Stimulated activated memory B cell treated with anti-CD40 and anti-IgM and Interleukin-4, amounts not matched to agents 10 μg/mL and 1 μg/mL and 100 μg/mL, for 72 hours (primary cell): ENCODE results near the gene DUSP8.

Experiments used
- ATAC-seq: fragments of 150-1000 bp; cut with Tn5 transposase; 2 replicates; pipeline ENCODE4 v1.10.0; 2021
- H3K27ac Mint-ChIP-seq: one replicate; pipeline ENCODE4 v1.8.0; 2022; ENCODE audit warnings: mild to moderate bottlenecking, mixed read lengths
- H3K27me3 Mint-ChIP-seq: one replicate; pipeline ENCODE4 v1.8.0; 2022; ENCODE audit warnings: mixed read lengths
- H3K36me3 Mint-ChIP-seq: one replicate; pipeline ENCODE4 v1.8.0; 2022; ENCODE audit warnings: mixed read lengths
- H3K4me1 Mint-ChIP-seq: one replicate; pipeline ENCODE4 v1.8.0; 2022; ENCODE audit warnings: mixed read lengths
- H3K4me3 Mint-ChIP-seq: one replicate; pipeline ENCODE4 v1.8.0; 2022; ENCODE audit warnings: mild to moderate bottlenecking, moderate library complexity, mixed read lengths
- H3K9me3 Mint-ChIP-seq: one replicate; pipeline ENCODE4 v1.8.0; 2022; ENCODE audit warnings: mixed read lengths

DUSP8 gene

DNA sequence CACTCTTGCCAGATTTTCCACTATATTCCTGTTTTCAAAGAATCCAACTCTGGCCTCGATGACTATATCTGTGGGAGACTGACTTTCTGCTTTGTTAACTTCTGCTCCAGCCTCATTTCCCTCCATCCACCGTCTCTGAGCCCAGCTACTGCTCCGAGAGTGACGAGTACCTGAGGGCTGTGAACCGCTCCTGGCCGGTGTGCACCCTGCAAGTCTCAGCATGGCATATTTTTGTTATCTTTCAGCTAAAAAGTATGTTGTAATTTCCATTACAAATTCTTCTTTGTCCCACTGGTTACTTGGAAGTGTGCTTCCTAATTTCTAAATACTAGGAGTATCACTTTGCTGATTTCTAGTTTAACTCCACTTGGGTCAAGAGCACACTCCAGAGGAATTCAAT, 49.0 kb downstream of the DUSP8 start:
- Mint-ChIP-seq H3K9me3 (no peaks in the 10 kb centered on the region), H3K36me3 (no peaks in the 10 kb centered on the region), H3K27me3 (no peaks in the 10 kb centered on the region), H3K4me1 (peaks cover 47% of the 10 kb centered on the region), H3K27ac (no peak overlapping the region), H3K4me3 (no peak overlapping the region)
- no peak for ATAC-seq

DNA sequence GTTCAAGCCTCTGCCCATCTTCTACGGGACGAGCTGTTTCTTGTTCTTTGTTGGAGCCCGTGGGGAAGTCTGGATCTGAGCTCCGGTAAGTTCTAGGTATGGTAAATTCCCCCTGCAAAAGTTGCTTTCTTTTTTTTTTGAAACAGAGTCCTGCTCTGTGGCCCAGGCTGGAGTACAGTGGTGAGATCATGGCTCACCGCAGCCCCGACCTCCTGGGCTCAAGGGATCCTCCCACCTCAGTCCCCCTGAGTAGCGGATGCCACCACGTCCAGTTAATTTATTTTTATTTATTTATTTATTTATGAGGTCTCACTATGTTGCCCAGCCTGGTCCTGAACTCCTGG, 50.0 kb downstream of the DUSP8 start:
- peaks cover 57% of the 10 kb centered on the region for H3K4me1 Mint-ChIP-seq
- no peak for ATAC-seq

DNA sequence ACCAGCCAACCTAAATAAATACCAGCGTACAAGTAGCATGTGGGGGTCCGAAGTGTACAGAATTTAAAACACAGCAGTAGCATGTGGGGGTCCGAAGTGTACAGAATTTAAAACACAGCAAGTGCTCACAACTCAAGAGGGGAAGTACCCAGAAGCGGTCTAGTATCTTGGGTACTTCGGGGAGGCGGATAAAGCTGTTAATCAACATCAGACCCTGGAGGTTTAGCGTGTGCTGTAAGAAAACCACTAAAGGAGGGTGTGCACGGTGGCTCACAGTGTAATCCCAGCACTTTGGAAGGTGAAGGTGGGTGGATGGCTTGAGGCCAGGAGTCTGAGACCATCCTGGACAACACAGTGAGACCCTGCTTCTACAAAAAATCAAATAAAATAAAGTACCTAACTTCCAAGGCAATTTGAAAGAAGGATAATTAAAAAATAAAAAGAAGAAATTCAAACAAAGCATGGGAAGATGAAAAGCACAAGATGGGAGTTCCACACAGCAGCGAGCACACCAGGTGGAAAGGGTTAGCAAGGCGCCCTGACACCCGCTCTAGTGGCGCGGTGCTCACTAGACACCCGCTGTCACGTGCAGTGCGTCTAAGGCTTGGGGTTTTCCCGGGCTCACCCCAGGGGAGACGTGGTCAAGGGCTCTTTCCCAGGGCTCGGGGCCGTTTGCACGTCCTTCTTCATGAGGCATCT, 50.5 kb downstream of the DUSP8 start:
- peak overlapping the region; percentile 70 for H3K27ac Mint-ChIP-seq

More for the DNA sequence above, 50.0 kb downstream of the DUSP8 start:
- Mint-ChIP-seq H3K36me3 (no peaks in the 10 kb centered on the region), H3K9me3 (no peaks in the 10 kb centered on the region), H3K4me3 (peak overlapping the region; percentile 71), H3K27me3 (no peaks in the 10 kb centered on the region), H3K27ac (peak overlapping the region; percentile 70)

DNA sequence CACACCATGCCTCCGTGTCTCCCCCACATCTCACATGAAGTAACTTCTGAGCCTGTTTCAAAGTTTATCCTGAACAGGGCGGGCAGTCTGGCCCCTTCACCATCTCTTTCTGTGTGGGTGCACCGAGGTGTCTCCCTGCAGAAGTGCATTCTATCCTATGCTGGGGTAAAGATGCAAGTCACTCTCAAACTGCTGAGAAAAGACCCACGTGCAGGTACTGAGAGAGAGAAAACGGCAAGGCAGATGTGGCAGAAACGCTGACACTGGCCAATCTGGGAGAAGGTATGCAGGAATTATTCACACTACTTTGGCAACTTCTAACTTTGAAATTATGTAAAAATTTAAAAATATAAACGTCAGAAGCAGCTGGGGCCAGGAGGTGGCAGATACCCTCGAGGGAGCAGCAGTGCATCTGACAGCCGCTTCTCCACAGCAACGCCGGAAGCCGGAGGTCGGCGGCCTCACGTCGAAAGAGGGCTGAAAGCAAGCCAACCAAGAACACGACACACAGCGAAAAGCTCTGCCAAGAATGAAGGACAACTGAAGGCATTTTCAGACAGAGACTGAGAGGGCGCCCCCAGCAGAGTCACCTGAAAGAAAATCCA, 51.3 kb downstream of the DUSP8 start:
- peak overlapping the region; percentile 70 for H3K27ac Mint-ChIP-seq
- peaks cover 70% of the 10 kb centered on the region for H3K4me1 Mint-ChIP-seq
- no peaks in the 10 kb centered on the region for H3K27me3 Mint-ChIP-seq
- no peaks in the 10 kb centered on the region for H3K9me3 Mint-ChIP-seq
- H3K36me3 Mint-ChIP-seq = no peaks in the 10 kb centered on the region
- ATAC-seq = no peak
- H3K4me3 Mint-ChIP-seq = peak overlapping the region; percentile 71

More for the DNA sequence above, 50.5 kb downstream of the DUSP8 start:
- no peaks in the 10 kb centered on the region for H3K27me3 Mint-ChIP-seq
- H3K36me3 Mint-ChIP-seq = no peaks in the 10 kb centered on the region
- peak overlapping the region; percentile 71 for H3K4me3 Mint-ChIP-seq
- peak; percentile 97 for ATAC-seq
- no peaks in the 10 kb centered on the region for H3K9me3 Mint-ChIP-seq
- peaks cover 62% of the 10 kb centered on the region for H3K4me1 Mint-ChIP-seq

DNA sequence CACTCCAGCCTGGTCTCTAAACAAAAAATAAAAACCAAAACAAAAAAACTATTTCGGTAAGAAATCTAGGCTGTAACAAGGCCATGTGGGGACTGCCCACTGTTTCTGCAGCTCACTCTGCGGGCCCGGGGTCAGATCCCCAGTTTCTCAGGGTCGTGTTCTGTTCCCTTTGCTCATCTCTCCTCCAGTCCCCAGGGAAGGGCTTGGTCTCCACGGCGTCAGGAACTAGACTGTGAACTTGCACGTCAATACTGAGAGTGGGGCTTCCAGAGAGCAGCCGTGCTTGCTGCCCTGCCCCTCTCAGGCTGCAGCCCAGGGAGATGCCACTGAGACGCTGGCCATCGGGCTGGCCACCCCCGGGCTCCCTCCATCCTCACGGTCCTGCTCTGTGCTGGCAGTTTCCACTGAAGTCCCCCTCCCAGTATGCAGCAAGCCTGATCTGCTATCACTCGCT, 51.8 kb downstream of the DUSP8 start:
- H3K27ac Mint-ChIP-seq = peak overlapping the region; percentile 70
- peaks cover 75% of the 10 kb centered on the region for H3K4me1 Mint-ChIP-seq

DNA sequence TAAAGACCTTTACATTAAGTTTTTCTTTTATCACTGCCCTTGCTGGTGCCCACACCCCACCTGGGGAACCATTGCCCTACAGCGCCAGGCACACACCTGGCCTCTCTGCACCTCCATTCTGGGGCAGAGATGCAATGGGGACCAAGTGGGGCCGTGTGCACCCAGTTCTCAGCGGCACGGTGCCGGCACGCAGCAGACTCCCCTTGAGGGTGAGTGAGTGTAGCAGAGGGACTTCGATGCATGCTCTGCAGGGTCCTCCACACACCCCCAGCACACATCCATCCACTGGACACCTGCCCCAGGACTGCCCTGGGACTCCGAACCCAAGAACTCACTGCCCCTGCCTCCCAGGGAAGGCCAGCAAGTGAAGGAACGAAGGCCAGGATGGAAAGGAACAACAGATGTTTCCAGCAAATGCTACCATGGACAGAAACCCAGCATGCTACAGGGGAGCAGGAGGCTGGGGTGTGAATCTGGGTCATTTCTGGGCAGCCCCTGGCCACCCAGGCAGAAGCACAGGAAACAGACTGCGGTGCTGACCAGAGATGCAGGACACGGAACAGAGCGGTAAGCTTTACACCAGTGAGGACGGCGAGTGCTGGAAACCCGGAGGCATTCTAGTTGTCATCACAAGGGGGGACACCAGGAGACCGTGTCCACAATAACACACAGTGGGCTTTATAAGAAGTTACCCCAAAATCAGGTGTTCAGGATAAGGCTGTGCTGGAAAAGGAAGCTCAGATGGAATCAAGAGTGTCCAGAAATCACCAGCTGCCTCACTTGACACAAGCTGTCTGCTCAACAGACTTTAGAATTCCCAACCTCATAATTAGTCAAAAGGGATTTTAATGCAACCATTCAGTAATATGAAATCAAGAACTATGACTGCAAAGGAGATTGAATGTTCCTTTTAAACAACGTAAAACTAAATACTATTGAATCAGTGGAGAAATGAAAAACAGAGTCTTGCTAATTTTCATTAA, 52.8 kb downstream of the DUSP8 start:
- Mint-ChIP-seq H3K36me3 (no peaks in the 10 kb centered on the region), H3K9me3 (no peaks in the 10 kb centered on the region), H3K4me3 (no peak overlapping the region), H3K27me3 (no peaks in the 10 kb centered on the region), H3K4me1 (peaks cover 84% of the 10 kb centered on the region), H3K27ac (no peak overlapping the region)
- ATAC-seq = no peak

More for the DNA sequence above, 51.8 kb downstream of the DUSP8 start:
- Mint-ChIP-seq H3K4me3 (no peak overlapping the region), H3K9me3 (no peaks in the 10 kb centered on the region), H3K27me3 (no peaks in the 10 kb centered on the region), H3K36me3 (no peaks in the 10 kb centered on the region)
- ATAC-seq = no peak

DNA sequence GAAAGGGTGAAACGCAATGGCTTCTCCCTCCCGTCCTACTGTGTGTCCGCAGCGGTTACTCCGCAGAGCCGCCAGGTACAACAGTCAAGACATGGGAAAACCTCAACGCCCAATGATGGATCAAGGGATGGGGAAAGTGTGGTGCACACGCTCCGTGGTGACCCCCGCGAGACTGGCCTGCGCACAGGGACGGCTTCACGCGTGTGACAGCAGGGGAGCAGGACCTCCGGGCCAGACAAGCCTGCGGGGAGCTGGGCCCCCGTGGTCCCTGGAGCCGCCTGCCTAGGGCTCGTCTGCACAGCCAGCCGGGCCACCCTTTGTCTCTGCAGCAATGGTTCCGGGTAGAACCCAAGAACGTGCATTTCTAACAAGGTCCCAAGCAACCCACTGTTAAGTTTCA, 53.8 kb downstream of the DUSP8 start:
- no peaks in the 10 kb centered on the region for H3K27me3 Mint-ChIP-seq
- no peaks in the 10 kb centered on the region for H3K9me3 Mint-ChIP-seq
- no peak overlapping the region for H3K27ac Mint-ChIP-seq
- H3K4me1 Mint-ChIP-seq = peaks cover 84% of the 10 kb centered on the region
- no peak overlapping the region for H3K4me3 Mint-ChIP-seq
- peaks cover 5% of the 10 kb centered on the region for H3K36me3 Mint-ChIP-seq
- no peak for ATAC-seq

DNA sequence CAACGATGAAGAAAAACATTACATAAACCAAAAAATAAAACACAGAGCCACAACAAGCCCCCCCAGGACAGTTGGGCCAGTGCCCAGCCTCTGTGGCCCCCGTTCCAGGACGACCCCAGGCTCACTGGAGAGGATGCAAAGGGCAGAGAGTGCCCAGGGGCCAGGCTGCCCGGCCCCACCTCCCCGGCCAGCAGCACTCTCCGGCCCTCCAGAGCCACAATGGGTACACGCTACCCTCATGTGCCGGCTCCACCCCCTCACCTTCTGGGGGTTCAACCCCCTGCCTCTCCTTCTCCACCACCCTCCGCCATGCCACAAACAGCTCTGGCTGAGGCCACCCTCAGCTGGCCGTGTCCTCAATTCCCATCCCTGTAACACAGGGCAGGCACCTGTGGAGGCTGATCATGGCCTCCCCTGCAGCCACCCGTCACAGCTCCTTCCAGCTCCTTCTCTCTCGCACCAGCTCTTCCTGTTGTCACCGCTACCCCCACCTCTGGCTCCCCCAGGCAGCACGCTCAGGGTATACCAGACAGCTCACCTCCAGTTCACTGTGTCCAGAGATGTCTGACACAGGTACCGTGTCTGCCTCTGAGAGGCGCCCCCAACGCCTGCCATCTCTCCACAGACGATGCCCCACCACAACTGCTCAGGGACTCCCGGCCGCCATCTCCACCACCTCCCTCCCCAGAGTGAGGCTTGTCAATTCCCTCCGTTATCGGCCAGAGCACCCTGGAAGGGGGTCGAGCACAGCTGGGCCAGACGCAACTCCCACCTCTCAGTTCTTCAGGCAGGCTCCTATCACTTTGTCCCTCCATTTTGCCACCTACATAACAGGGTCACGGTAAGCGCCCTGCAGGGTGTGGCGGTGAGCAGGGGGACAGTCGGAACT, 54.7 kb downstream of the DUSP8 start:
- Mint-ChIP-seq H3K4me1 (peaks cover 79% of the 10 kb centered on the region), H3K4me3 (no peak overlapping the region), H3K9me3 (no peaks in the 10 kb centered on the region)

DNA sequence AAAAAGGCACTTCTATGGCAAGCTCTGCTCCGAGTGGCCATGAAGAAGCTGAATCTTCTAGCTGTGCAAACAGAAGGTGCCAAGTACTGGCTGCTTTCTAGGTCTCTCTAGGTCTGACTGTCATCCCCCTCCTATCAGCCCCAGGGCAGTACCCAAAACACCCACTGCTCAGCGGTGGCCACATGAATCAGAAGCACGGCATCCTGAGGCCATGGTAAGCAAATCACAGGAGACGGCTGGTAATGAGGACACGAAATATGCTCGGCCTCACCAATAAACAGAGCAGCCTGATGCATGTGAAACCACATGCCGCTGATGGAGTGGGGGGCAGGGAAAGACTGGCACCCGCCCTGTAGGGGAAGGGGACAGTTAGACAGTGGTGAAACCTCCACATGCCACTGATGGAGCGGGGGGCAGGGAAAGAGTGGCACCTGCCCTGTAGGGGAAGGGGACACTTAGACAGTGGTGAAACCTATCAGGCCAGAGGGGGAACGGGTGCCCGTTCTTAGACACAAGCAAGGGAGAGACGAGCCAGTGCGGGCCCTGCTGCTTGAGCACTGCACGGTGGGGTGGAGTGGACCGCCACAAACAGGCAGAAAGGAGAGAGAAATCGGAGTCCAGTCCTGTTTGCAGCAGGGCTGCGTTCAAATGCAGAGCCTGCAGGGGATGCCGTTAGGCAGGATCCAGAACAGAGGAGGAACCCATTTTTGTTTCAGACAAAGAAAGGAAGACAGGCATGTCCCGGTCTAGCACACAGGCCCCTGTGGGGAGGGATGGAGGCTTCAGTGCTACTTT, 55.6 kb downstream of the DUSP8 start:
- no peaks in the 10 kb centered on the region for H3K27me3 Mint-ChIP-seq
- H3K4me3 Mint-ChIP-seq = no peak overlapping the region
- no peak for ATAC-seq
- no peak overlapping the region for H3K27ac Mint-ChIP-seq
- no peaks in the 10 kb centered on the region for H3K9me3 Mint-ChIP-seq
- H3K4me1 Mint-ChIP-seq = peaks cover 76% of the 10 kb centered on the region
- peaks cover 7% of the 10 kb centered on the region for H3K36me3 Mint-ChIP-seq

More for the DNA sequence above, 54.7 kb downstream of the DUSP8 start:
- no peak for ATAC-seq
- Mint-ChIP-seq H3K36me3 (peaks cover 7% of the 10 kb centered on the region), H3K27ac (peak overlapping the region; percentile 50), H3K27me3 (no peaks in the 10 kb centered on the region)

DNA sequence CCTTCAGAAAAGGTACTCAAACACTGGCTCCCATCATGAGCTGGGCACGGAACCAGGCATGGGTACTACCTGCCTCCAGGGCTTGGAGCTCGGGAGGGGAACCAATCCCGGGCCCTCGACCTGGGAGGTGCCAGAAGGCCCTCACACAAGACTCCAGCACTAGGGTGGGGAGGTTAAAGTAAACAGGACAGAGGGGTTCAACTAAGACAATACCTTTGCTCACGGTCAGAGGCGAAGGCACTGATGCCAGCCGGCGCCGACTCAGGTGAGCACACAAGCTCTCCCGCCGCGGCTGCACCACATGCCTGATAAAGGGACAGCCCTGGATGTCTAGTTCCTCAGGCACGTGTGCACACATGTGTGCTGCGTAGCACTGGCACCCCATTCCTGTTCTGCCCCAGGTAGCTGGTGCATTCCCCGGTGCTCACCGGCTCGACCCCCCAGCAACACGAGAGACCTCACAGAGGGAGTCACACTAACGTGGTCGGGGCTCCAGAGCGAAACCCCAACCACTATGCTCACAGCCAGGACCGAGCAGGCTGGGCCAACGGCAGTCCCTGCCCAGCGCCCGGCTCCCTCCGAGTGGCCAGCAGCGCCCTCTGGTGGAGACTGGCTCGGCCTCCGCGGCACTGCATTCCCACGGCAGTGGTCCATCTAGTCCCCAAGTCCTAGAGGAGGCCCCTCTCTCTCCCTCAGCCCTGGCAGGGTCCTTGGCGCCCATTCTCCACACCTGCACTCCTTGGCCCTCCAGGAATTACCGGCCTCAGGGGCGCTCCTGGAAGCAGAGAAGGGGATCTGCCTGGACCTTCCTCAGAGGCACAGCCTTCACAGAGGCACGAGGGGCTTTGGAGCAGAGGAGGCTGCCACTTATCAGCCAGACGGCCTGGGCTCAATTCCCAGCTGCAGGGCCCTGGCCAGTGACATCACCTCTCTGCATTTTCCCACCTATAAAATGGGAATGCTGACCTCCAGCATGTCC, 56.7 kb downstream of the DUSP8 start:
- Mint-ChIP-seq H3K27me3 (no peaks in the 10 kb centered on the region), H3K4me3 (no peak overlapping the region), H3K27ac (no peak overlapping the region), H3K4me1 (peaks cover 66% of the 10 kb centered on the region), H3K9me3 (no peaks in the 10 kb centered on the region), H3K36me3 (peaks cover 7% of the 10 kb centered on the region)
- peak; percentile 88 for ATAC-seq

DNA sequence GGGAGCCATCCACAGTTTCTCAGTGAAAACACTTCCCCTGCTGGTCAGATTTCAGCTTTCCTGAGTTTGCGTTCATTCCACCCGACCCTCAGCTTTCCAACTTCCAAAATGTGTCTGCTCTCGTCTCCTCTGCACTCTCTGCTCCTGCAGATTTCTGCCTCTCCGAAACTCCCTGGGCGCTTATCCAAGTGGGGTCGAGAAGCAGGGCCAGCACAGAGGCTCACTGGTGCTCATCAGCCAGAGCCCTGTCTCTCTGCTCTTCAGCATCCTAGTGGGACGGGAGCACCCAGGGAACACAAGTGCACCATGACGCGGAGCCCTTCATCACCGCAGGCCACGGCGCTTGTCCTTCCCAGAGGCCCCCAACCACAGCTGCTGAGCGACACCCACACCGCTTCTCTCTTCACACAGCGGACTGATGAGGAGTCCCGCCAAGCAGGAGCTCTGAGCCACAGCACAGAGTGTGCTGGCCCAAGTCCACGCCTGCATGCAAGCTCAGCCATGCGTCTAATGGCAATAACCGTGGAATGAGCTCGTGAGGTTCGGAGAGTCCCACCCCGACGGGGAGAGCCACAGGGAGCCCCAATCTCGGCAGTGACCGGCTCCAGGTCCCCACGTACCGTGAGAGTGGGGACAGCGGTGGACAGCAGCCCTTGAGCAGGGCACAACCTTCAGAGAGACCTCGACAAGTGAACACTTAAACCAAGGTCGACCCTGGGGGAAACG, 57.6 kb downstream of the DUSP8 start:
- no peak for ATAC-seq
- no peak overlapping the region for H3K4me3 Mint-ChIP-seq
- no peaks in the 10 kb centered on the region for H3K9me3 Mint-ChIP-seq
- peaks cover 7% of the 10 kb centered on the region for H3K36me3 Mint-ChIP-seq
- H3K27me3 Mint-ChIP-seq = no peaks in the 10 kb centered on the region
- H3K4me1 Mint-ChIP-seq = peaks cover 67% of the 10 kb centered on the region
- H3K27ac Mint-ChIP-seq = no peak overlapping the region

DNA sequence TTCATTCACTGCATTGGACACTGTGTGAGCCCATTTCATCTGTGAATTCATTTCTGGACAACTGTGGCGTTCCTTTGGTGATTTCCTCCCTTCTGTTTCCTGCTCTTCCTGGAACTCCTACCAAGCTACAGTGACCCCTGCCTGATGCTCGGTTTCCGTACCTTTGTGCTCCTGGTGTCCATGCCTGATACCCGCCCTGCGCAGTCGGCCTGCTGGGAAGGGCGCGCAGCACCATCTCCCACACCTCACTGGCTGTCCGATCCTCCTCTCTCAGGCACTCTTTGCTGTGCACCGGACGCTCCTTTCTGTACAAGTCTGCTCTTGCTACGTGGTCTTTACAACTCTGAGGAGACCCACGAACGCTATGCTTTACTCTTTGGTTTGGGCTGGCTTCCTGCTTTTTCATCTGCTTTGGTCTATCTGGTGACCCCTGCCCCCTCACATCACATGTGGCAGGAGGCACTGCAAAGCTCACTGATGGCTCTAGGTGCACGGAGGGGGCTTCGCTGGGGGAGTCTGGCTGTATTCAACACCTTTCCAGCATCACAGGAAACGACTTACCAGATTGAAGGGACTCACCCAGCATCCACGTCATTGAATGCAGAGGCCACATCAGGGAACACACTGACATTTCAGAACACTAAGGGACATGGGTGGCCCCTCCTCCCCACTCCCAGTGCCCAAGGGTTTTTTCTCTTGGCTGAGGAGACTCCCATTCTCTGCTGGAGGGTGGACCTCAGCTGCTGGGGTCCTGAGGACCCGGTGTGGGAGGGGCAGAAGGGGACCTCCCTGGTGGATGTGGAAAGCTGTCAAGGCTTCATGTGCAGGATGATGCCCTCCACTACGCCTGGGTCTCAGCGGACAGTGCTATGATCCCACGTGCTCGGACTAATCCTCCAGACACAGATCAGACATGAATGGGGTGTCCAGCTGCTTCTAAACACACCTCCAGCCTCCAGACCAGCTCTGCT, 58.5 kb downstream of the DUSP8 start:
- no peak for ATAC-seq
- Mint-ChIP-seq H3K36me3 (peaks cover 7% of the 10 kb centered on the region), H3K27me3 (no peaks in the 10 kb centered on the region), H3K27ac (peak overlapping the region; percentile 12), H3K9me3 (no peaks in the 10 kb centered on the region), H3K4me1 (peaks cover 71% of the 10 kb centered on the region), H3K4me3 (no peak overlapping the region)
